Right ventricle myocardium inferior (tissue), 1 donor: ENCODE results near the gene NRSN2. TPM values are rescaled to one million over a fixed set of nuclear protein-coding genes. Genes with fewer than 3 reads are reported as not detected.

ENCODE experiments used
- ATAC-seq: fragments of 200-7000 bp; cut with Tn5 transposase; one replicate; pipeline ENCODE4 v1.9.1; 2020; ENCODE audit warnings: mild to moderate bottlenecking, moderate library complexity
- DNase-seq: peaks from one replicate; pipeline ENCODE4 v3.0.0; 2021; ENCODE audit errors: missing footprints
- intact Hi-C: fragments of 100-400 bp; cut with DNase I; formaldehyde crosslinking; loops from one replicate; pipeline ENCODE4 v1.11.0; 2022
- long read RNA-seq: library from polyadenylated mRNA; unstranded; transcript quantifications from one replicate; pipeline ENCODE4 v2.0.0, GENCODE V29; 2021
- total RNA-seq: library from RNA; stranded (reverse); fragmentation: NEBNext Ultra II Directional; extraction: Animal tissue kit (Norgen Biotek cat#: 25700); gene quantifications from one replicate; pipeline ENCODE4 v1.2.1, GENCODE V29; 2021
- donor health status: DM: no; HTN: yes; CAD: no; lungs with severe emphysema.

Gene NRSN2
- 19.8 TPM for total RNA-seq
- long read RNA-seq, transcript NRSN2-202 (4 exons, 2,088 nt) = major isoform, 12 of 21 reads
- long read RNA-seq, partial matches to known transcripts = 0 of 21 reads
- long read RNA-seq, other reads (novel, unspliced or antisense) = 5 of 21 reads

- intact Hi-C loops = loop anchor here (5.0 kb wide), 3 partner anchors 61 to 306 kb away; partner anchors contain the start of genes CSNK2A1, RBCK1 and SRXN1
- ATAC-seq (peak; percentile 71), DNase-seq (no peak)
Measured at GRCh38 chr20:346640-347316, at the start of gene NRSN2. Gene NRSN2 (plus strand): TSS chr20:347111. CDS start chr20:349644, 2,533 bp downstream.

GRCh38 chr20:297925-298775, 48.8 kb upstream of the NRSN2 start:
- intact Hi-C loops = loop anchor here (1.0 to 2.0 kb wide), 2 partner anchors 13 to 26 kb away; no protein-coding TSS in a partner anchor
- ATAC-seq = peak; percentile 46
- DNase-seq = peak; percentile 89

- intact Hi-C loops = no loop called here
- no peak for ATAC-seq
Measured at GRCh38 chr20:298776-299391, 48.0 kb upstream of the NRSN2 start.

GRCh38 chr20:300345-300990, 46.4 kb upstream of the NRSN2 start:
- intact Hi-C loops = no loop called here
- ATAC-seq (no peak), DNase-seq (no peak)

More at GRCh38 chr20:298776-299391, 48.0 kb upstream of the NRSN2 start:
- no peak for DNase-seq

GRCh38 chr20:301886-302848, 44.7 kb upstream of the NRSN2 start:
- intact Hi-C loops = no loop called here
- ATAC-seq (no peak), DNase-seq (no peak)

- intact Hi-C loops = no loop called here
- no peak for DNase-seq
- no peak for ATAC-seq
Measured at GRCh38 chr20:305745-306144, 41.2 kb upstream of the NRSN2 start.

GRCh38 chr20:308427-309038, 38.4 kb upstream of the NRSN2 start:
- intact Hi-C loops = no loop called here
- ATAC-seq (no peak), DNase-seq (no peak)

GRCh38 chr20:309306-309840, 37.5 kb upstream of the NRSN2 start:
- ATAC-seq = no peak
- no peak for DNase-seq
- intact Hi-C loops = no loop called here

GRCh38 chr20:309841-310644, 36.9 kb upstream of the NRSN2 start:
- peak; percentile 98 for DNase-seq
- ATAC-seq = peak; percentile 100
- intact Hi-C loops = loop anchor here (2.0 kb wide), 1 partner anchor 13 kb away; the partner anchor contains the start of gene ZCCHC3

GRCh38 chr20:310645-311044, 36.3 kb upstream of the NRSN2 start:
- intact Hi-C loops = loop anchor here (2.0 kb wide), 1 partner anchor 14 kb away; the partner anchor contains the start of gene ZCCHC3
- DNase-seq (no peak), ATAC-seq (no peak)

GRCh38 chr20:311609-312008, 35.3 kb upstream of the NRSN2 start:
- no peak for ATAC-seq
- DNase-seq = no peak
- intact Hi-C loops = loop anchor here (2.0 kb wide), 1 partner anchor 15 kb away; the partner anchor contains the start of gene ZCCHC3

GRCh38 chr20:312067-312466, 34.8 kb upstream of the NRSN2 start:
- no peak for DNase-seq
- intact Hi-C loops = no loop called here
- no peak for ATAC-seq

GRCh38 chr20:312866-313265, 34.0 kb upstream of the NRSN2 start:
- DNase-seq (no peak), ATAC-seq (no peak)
- intact Hi-C loops = no loop called here

GRCh38 chr20:313402-313801, 33.5 kb upstream of the NRSN2 start:
- DNase-seq (no peak), ATAC-seq (no peak)
- intact Hi-C loops = no loop called here

GRCh38 chr20:313948-314347, 33.0 kb upstream of the NRSN2 start:
- intact Hi-C loops = no loop called here
- DNase-seq (no peak), ATAC-seq (no peak)
